B cell (primary cell): ENCODE data around the gene TSSK1B.

Source experiments
- CTCF ChIP-seq: fragments of 200-600 bp; IDR thresholded peaks from one replicate; pipeline ENCODE4 v1.8.0; 2022; ENCODE audit warnings: antibody characterized with exemption, mild to moderate bottlenecking
- EZH2 ChIP-seq: IDR thresholded peaks from 2 replicates; pipeline ENCODE4 v1.6.1; 2012; ENCODE audit warnings: borderline replicate concordance, low read depth, mild to moderate bottlenecking, moderate library complexity, low read length; ENCODE audit not compliant: insufficient read depth, poor library complexity, severe bottlenecking

GRCh38 chr5:113394658-113395057, 40.1 kb downstream of the TSSK1B start:
- TF ChIP-seq EZH2: no peak
- no peak for TF ChIP-seq CTCF
